ENCODE results near the gene DUSP28.

DNA sequence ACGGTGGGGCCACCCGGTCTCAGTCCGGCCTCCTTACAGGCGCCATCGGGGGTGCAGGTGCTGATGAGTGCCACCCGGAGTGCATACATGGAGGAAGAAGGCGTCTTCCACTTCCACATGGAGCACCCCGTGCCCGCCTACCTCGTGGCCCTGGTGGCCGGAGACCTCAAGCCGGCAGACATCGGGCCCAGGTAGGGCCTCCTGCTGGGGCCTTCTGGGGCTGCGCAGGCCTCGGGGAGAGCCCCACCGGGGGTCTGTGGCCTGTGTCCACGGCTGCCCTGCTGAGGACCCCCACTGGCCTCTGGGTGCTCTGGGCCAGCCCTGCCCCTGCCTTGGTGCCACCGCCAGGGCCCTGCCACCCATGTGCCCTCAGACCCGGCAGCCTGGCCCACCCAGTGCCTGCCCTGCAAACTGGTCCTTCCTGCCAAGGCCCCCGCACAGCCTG lies 12.9 kb downstream of the DUSP28 start:
- TF ChIP-seq, protein P1, sequence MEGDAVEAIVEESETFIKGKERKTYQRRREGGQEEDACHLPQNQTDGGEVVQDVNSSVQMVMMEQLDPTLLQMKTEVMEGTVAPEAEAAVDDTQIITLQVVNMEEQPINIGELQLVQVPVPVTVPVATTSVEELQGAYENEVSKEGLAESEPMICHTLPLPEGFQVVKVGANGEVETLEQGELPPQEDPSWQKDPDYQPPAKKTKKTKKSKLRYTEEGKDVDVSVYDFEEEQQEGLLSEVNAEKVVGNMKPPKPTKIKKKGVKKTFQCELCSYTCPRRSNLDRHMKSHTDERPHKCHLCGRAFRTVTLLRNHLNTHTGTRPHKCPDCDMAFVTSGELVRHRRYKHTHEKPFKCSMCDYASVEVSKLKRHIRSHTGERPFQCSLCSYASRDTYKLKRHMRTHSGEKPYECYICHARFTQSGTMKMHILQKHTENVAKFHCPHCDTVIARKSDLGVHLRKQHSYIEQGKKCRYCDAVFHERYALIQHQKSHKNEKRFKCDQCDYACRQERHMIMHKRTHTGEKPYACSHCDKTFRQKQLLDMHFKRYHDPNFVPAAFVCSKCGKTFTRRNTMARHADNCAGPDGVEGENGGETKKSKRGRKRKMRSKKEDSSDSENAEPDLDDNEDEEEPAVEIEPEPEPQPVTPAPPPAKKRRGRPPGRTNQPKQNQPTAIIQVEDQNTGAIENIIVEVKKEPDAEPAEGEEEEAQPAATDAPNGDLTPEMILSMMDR (IDR thresholded peaks at IDR 0.05) = no peak
- TF ChIP-seq POLR2A (IDR thresholded peaks at IDR 0.05) = no peak
